ENCODE results near the gene EXD3. TPM values are rescaled to one million over a fixed set of nuclear protein-coding genes. Genes with fewer than 3 reads are reported as not detected.
A peak's percentile ranks its signal among the peaks of the same experiment; 100 is the strongest.

Gene EXD3
- polyA plus RNA-seq, 1 donor, result 14.1 TPM

GRCh38 chr9:137309368-137310188 is 113.4 kb downstream of the EXD3 start:
- no peak for DNase-seq

GRCh38 chr9:137308057-137308619 is 114.8 kb downstream of the EXD3 start:
- no peak for DNase-seq

GRCh38 chr9:137307255-137308056 is 115.5 kb downstream of the EXD3 start:
- no peak for DNase-seq

GRCh38 chr9:137306850-137307254 is 116.1 kb downstream of the EXD3 start:
- DNase-seq, result no peak

- DNase-seq, result no peak
Observed at GRCh38 chr9:137306066-137306849, 116.7 kb downstream of the EXD3 start.

- no peak for DNase-seq
Observed at GRCh38 chr9:137305798-137306065, 117.2 kb downstream of the EXD3 start.

- no peak for DNase-seq
Observed at GRCh38 chr9:137305060-137305797, 117.7 kb downstream of the EXD3 start.

GRCh38 chr9:137304383-137305059 is 118.4 kb downstream of the EXD3 start:
- DNase-seq, result no peak

GRCh38 chr9:137303893-137304382 is 119.0 kb downstream of the EXD3 start:
- no peak for DNase-seq

- DNase-seq, result no peak
Observed at GRCh38 chr9:137303151-137303892, 119.6 kb downstream of the EXD3 start.

GRCh38 chr9:137302449-137303150 is 120.4 kb downstream of the EXD3 start:
- no peak for DNase-seq

GRCh38 chr9:137302118-137302448 is 120.9 kb downstream of the EXD3 start, which contains the start of gene NRARP:
TSS of gene NRARP (minus strand) at chr9:137302271. CDS start at chr9:137301928, 343 bp downstream.
- peak; percentile 87 for DNase-seq

GRCh38 chr9:137301081-137301947 is 121.6 kb downstream of the EXD3 start:
- no peak for DNase-seq

GRCh38 chr9:137300567-137301080 is 122.3 kb downstream of the EXD3 start:
- no peak for DNase-seq

GRCh38 chr9:137299938-137300337 is 123.0 kb downstream of the EXD3 start:
- no peak for DNase-seq

GRCh38 chr9:137299203-137299565 is 123.8 kb downstream of the EXD3 start:
- DNase-seq, result no peak

- no peak for DNase-seq
Observed at GRCh38 chr9:137298401-137299202, 124.4 kb downstream of the EXD3 start.
